GM18499 (cell line): Measurements from ENCODE around the gene GAL.
"Not testable (repeated sequence)": the region's sequence is repeated elsewhere in the genome, so short reads cannot be mapped to it uniquely, and the experiment has no call there.

Experiments
- ATAC-seq: cut with Tn5 transposase; IDR thresholded peaks from one replicate; pipeline ENCODE4 v1.9.1; 2021; ENCODE audit warnings: moderate number of reproducible peaks; ENCODE audit not compliant: insufficient read depth, unreplicated experiment

The GAL gene, protein sequence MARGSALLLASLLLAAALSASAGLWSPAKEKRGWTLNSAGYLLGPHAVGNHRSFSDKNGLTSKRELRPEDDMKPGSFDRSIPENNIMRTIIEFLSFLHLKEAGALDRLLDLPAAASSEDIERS

GRCh38 chr11:68684385-68685356 is at the start of gene GAL:
Gene GAL, plus strand, starts transcription at chr11:68684544. Its CDS starts 380 bp downstream, at chr11:68684924.
- ATAC-seq: no peak

DNA sequence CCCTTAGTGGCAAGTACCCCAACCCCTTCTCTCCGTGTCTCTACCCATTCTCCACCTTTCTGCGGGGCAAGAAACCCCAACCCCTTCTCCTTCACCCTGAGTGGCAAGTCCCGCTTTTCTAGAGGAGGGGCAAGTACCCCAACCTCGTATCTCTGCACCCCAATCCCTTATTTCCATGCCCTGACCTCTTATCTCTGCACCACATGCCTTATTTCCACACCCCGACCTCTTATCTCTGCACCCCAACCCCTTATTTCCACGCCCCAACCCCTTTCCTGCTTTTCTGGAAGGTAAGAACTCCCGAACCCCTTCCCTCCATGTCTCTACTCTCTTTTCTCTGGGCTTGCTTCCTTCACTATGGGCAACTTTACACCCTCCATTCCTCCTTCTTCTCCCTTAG is 49.7 kb upstream of the GAL start:
- ATAC-seq: not testable (repeated sequence)

GRCh38 chr11:68635172-68635571 is 49.2 kb upstream of the GAL start:
- ATAC-seq: not testable (repeated sequence)

GRCh38 chr11:68635883-68636282 is 48.5 kb upstream of the GAL start:
- not testable (repeated sequence) for ATAC-seq

DNA sequence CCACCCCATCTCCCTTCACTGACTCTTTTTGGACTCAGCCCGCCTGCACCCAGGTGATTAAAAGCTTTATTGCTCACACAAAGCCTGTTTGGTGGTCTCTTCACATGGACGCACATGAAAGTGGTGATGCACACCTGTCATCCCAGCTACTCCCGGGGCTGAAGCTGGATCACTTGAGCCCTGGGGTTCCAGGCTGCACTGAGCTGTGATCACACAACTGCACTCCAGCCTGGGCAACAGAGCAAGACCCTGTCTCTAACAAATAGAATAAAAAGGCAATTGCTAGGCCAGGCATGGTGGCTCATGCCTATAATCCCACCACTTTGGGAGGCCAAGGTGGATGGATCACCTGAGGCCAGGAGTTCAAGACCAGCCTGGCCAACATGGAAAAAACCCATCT is 45.0 kb upstream of the GAL start:
- ATAC-seq: not testable (repeated sequence)

- ATAC-seq: no peak
Observed at GRCh38 chr11:68641880-68642279, 42.5 kb upstream of the GAL start.

DNA sequence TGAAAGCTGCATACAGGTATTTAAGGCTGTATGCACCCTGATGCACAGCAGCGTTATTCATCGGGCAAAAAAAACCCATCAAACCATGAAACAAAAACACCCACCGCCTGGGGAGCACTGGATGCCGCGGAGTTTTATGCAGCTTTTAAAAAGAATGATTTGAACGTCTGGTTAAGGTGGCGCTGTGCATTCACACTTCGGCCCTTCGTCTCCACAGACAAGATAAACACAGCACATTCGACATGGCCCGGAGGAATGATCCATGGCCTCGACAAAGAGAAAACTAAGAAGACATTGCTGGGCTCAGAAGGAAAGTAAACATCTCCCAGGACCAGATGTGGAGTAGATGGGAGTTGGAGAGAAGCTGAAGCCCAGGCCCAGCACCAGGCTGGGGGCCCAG is 40.8 kb upstream of the GAL start:
- ATAC-seq: no peak

GRCh38 chr11:68646832-68647231 is 37.5 kb upstream of the GAL start:
- ATAC-seq: no peak

DNA sequence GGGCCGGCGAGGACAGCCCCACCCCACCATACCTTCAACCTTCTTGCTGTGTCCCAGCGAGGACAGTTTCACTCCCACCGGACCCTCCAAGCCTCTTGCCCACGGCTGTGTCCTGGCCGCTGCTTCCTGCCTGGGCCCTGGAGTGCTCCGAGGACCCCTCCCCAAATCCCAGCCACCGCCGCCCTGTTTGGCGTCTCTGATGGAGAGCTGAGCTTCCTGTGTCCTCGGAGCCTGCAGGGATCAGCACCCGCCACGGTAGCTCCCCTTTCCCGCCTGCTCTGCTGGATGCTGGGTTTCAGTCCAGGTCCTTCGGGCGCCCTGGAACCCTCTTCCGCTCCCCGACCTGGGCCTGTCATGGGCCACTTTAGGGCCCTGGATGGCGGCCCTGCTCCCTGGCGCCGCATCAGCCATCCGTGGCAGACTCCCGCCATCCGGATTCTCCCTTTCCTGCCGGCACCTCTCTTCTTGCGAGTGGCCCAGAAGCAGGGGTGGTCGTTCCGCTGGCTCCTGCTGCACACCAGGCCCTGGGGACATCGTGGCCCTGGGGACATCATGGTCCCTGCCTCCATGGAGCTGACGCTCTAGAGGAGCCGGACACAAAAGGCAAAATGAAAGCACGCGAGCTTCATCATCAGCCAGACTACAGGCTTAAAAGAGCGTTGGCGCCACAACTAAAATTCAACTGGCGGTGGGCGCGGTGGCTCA is 34.3 kb upstream of the GAL start:
- no peak for ATAC-seq

DNA sequence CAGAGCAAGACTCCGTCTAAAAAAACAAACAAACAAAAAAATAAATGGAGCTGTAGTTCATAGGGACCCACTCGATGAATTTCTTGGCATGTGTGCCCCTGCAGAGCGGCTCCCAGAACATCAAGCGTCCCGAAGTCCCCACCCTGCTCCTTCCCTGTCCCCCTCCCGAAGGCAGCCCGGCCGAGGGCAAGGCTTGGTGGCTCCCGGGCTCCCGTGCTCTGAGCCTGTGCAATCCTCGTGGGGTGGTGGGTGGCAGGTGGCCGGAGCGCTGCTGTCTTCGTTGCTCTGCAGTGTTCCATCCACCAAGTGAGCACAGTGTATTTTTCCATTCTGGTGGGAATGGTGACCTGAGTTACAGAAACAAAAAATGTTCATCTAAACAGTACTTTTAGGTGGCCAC is 33.5 kb upstream of the GAL start:
- no peak for ATAC-seq

- ATAC-seq: no peak
Observed at GRCh38 chr11:68651208-68651984, 32.9 kb upstream of the GAL start.

- ATAC-seq: no peak
Observed at GRCh38 chr11:68651985-68652682, 32.2 kb upstream of the GAL start.

GRCh38 chr11:68652683-68653156 is 31.6 kb upstream of the GAL start:
- no peak for ATAC-seq

DNA sequence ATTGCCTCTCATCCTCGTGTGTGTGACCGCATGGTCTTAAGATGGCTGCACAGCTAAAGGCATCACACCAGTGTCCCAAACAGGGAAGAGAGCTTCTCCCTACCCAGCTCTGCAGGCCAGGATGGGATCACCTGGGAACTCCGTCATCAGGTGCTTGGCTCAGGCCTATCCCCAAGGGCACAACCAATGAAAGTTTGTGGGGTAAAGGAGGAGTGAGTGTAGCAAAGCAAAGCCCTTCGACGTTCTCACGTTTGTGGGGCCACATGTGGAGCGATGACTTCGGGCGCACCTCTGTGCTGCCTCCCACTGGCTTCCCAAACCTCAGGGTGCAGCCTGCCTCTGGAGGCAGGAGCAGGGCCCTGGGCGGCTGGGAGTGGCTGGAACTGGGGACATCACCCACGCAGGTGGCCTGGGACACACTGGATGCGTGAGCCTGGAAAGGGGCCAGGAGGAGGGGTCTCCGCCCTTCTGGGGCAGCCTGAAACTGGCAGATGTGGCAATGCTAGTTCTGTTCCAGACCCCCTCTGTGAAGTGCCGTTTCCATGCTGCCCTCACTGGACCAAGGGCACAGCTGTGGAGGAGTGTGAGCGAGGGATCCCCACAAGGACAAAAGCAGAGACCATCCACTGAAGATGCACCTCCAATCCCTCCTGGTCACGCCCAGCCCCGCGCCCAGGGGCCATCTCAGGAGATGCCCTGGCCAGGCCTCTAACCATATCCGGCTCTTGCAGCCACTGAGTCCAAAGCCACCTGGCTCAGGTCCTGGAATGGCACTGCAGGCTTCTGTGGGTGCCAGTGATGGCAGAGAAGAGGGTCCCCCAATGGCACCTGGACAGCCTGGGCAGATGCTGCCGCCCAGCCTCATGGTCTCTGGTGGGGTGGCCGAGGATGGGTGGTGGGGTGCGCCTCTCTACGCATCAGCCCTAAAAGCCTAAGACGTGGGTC is 30.6 kb upstream of the GAL start:
- ATAC-seq: no peak

DNA sequence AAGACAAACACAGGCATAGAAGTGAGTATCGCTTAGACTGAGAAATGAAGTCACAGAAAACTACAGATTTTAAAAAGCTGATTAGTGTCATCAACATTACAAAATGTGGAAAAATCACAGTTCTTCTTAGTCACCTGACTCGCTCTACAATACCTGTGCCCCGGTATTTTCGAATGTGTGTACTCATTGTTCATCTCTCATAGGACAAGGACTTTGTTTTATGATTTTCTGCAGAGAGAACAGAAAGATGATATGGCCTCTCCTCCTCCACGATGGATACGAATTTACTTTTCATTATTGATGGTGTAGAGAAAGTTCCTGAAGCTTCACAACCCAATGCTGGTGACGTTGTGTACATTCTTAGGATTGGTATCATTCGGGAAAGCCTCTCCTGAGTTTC is 29.4 kb upstream of the GAL start:
- ATAC-seq: no peak

GRCh38 chr11:68655406-68655805 is 28.9 kb upstream of the GAL start:
- ATAC-seq: no peak

DNA sequence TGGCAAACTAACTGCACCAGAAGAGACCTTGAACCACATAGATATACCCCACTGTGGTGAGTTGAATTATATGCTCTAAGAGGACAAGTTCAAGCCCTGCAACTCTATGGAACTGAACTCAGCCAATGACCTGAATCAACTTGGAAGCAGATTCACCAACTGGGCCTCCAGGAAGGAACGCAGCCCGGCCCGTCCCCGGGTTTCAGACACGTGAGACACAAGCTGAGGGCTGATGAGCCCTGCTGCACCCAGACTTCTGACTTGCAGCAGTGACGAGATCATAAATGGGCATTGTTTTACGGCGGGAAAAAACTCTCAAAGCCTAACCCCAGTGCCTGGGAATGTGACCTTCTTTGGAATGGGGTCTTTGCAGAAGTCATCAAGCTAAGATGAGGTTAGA is 28.5 kb upstream of the GAL start:
- ATAC-seq: no peak

GRCh38 chr11:68657021-68657780 is 27.1 kb upstream of the GAL start:
- ATAC-seq: no peak
